Neuronal stem cell (in vitro differentiated cells): Measurements from ENCODE around the gene STXBP6.

Experiments used
- DNase-seq: peaks from one replicate; pipeline ENCODE4 v3.0.0-alpha.2; 2013; ENCODE audit warnings: low spot score
- H2AFZ ChIP-seq: one replicate; pipeline ENCODE4 v1.6.1; 2013; ENCODE audit warnings: mild to moderate bottlenecking, low read length, inconsistent platforms
- H2AK5ac ChIP-seq: 2 replicates; pipeline ENCODE4 v1.6.1; 2013; ENCODE audit warnings: low read depth, mild to moderate bottlenecking, inconsistent platforms, low read length, moderate library complexity, mixed read lengths
- H2BK120ac ChIP-seq: 2 replicates; pipeline ENCODE4 v1.6.1; 2013; ENCODE audit warnings: low read depth, mild to moderate bottlenecking, inconsistent platforms, low read length, moderate library complexity, mixed read lengths
- H2BK12ac ChIP-seq: one replicate; pipeline ENCODE4 v1.6.1; 2013; ENCODE audit warnings: low read length, inconsistent platforms
- H2BK15ac ChIP-seq: 2 replicates; pipeline ENCODE4 v1.6.1; 2013; ENCODE audit warnings: mild to moderate bottlenecking, low read length, inconsistent platforms, mixed read lengths
- H2BK5ac ChIP-seq: one replicate; pipeline ENCODE4 v1.6.1; 2013; ENCODE audit warnings: inconsistent platforms, mild to moderate bottlenecking, low read length, moderate library complexity
- H3K14ac ChIP-seq: one replicate; pipeline ENCODE4 v1.6.1; 2013; ENCODE audit warnings: low read length, inconsistent platforms
- H3K18ac ChIP-seq: 2 replicates; pipeline ENCODE4 v1.6.1; 2013; ENCODE audit warnings: low read length, inconsistent platforms
- H3K23ac ChIP-seq: 2 replicates; pipeline ENCODE4 v1.6.1; 2013; ENCODE audit warnings: low read depth, mild to moderate bottlenecking, mixed read lengths, low read length, inconsistent platforms; ENCODE audit not compliant: poor library complexity
- H3K27ac ChIP-seq: replicated peaks from 3 replicates; pipeline ENCODE4 v1.5.1; 2013; ENCODE audit warnings: low read length, inconsistent platforms
- H3K27me3 ChIP-seq, 3 experiments: 2 replicates each; pipeline ENCODE4 v1.6.1; 2013; ENCODE audit warnings: low read length in 3 of 3, mild to moderate bottlenecking in 2 of 3, inconsistent platforms in 1 of 3, low read depth in 1 of 3, mixed read lengths in 1 of 3, moderate library complexity in 1 of 3; ENCODE audit not compliant: control insufficient read depth in 3 of 3, insufficient read depth in 3 of 3
- H3K36me3 ChIP-seq, 2 donors: replicated peaks in 1 of 2; 2 replicates each; pipeline ENCODE4 v1.6.1; 2013; ENCODE audit warnings: low read length in 2 of 2; ENCODE audit not compliant: control insufficient read depth in 2 of 2, insufficient read depth in 2 of 2
- H3K4ac ChIP-seq: 2 replicates; pipeline ENCODE4 v1.6.1; 2013; ENCODE audit warnings: inconsistent platforms, mild to moderate bottlenecking, low read length, moderate library complexity
- H3K4me1 ChIP-seq, 2 donors: 1 replicate in 1 of 2; 2 replicates in 1 of 2; pipeline ENCODE4 v1.6.1; 2013; ENCODE audit warnings: low read length in 2 of 2, low read depth in 1 of 2; ENCODE audit not compliant: control insufficient read depth in 2 of 2, insufficient read depth in 1 of 2
- H3K4me2 ChIP-seq: one replicate; pipeline ENCODE4 v1.6.1; 2013; ENCODE audit warnings: mild to moderate bottlenecking, low read length, inconsistent platforms; ENCODE audit not compliant: insufficient read depth, poor library complexity, severe bottlenecking
- H3K4me3 ChIP-seq, 2 donors: 2 replicates each; pipeline ENCODE4 v1.5.1; 2013; ENCODE audit warnings: low read length in 2 of 2, mild to moderate bottlenecking in 2 of 2, inconsistent platforms in 1 of 2, moderate library complexity in 1 of 2
- H3K79me1 ChIP-seq: one replicate; pipeline ENCODE4 v1.6.1; 2013; ENCODE audit warnings: low read depth, mild to moderate bottlenecking, inconsistent platforms, low read length, moderate library complexity
- H3K9ac ChIP-seq: one replicate; pipeline ENCODE4 v1.6.1; 2013; ENCODE audit warnings: mild to moderate bottlenecking, low read depth, low read length, inconsistent platforms; ENCODE audit not compliant: poor library complexity
- H3K9me3 ChIP-seq, 2 donors: replicated peaks in 1 of 2; 2 replicates each; pipeline versions ENCODE3 to v1.6.1; 2013; ENCODE audit warnings: low read length in 2 of 2, mild to moderate bottlenecking in 2 of 2, inconsistent platforms in 1 of 2, low read depth in 1 of 2, mixed read lengths in 1 of 2, moderate library complexity in 1 of 2; ENCODE audit not compliant: control insufficient read depth in 2 of 2, insufficient read depth in 1 of 2
- H4K8ac ChIP-seq: one replicate; pipeline ENCODE4 v1.6.1; 2013; ENCODE audit warnings: low read depth, mild to moderate bottlenecking, inconsistent platforms, low read length, moderate library complexity
- H4K91ac ChIP-seq: one replicate; pipeline ENCODE4 v1.6.1; 2013; ENCODE audit warnings: low read length, low read depth, mild to moderate bottlenecking, inconsistent platforms; ENCODE audit not compliant: poor library complexity
- WGBS, 2 donors: extraction: QIAGEN DNeasy Blood & Tissue Kit; methylation state at CpG; one replicate each; pipeline ENCODE4 v1.1.7; 2013; ENCODE audit warnings: missing lambda C conversion rate in 2 of 2, mixed read lengths in 1 of 2; ENCODE audit not compliant: insufficient read length in 2 of 2, insufficient replicate concordance in 1 of 2; ENCODE audit errors: extremely low coverage in 2 of 2; 5-methylcytosine and 5-hydroxymethylcytosine counted together

Gene STXBP6

DNA sequence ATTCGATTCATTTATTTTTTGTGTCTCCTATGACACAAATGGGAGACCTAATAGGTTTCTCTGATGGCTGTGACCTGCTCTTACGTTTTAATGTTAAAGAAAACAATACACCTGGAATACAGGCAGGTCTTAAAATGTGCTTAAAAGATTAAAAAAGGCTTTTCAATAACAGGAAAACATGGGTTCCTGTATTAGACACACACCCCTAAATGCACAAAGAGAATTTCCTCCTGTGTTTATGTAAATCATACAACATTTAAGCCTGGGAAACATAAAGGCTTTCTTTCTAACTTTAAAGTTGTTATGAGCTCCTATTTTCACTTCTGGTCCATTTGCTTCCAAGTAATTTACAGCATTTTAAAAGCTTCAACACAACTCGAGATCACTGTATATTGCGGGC is 191.3 kb downstream of the STXBP6 start:
- Histone ChIP-seq H3K4me2 (no peak overlapping the region), H3K23ac (no peak overlapping the region), H3K9me3 (no peaks in the 10 kb centered on the region), H2AFZ (no peak overlapping the region), H4K91ac (no peak overlapping the region), H3K18ac (no peak overlapping the region), H3K36me3 (no peaks in the 10 kb centered on the region), H3K27ac (no peak overlapping the region), H4K8ac (no peak overlapping the region), H3K4me3 (no peak overlapping the region), H2BK12ac (no peak overlapping the region), H2BK5ac (no peak overlapping the region), H3K9ac (no peak overlapping the region), H3K79me1 (no peaks in the 10 kb centered on the region), H3K4me1 (peaks cover 0 to 6% of the 10 kb centered on the region in 2 donors), H3K27me3 (peaks cover 0 to 2% (median 0%) of the 10 kb centered on the region in 3 experiments), H2BK120ac (no peak overlapping the region), H3K14ac (no peak overlapping the region), H2AK5ac (no peak overlapping the region), H2BK15ac (no peak overlapping the region), H3K4ac (no peak overlapping the region)
- DNase-seq, result no peak
- whole genome bisulfite sequencing, 2 donors, result no CpG with 5 or more reads among the region's 4 CpGs

- Histone ChIP-seq H3K27ac (no peak overlapping the region), H3K9me3 (no peaks in the 10 kb centered on the region), H2BK120ac (no peak overlapping the region), H2BK5ac (no peak overlapping the region), H3K9ac (no peak overlapping the region), H3K4me1 (peaks cover 0 to 6% of the 10 kb centered on the region in 2 donors), H2BK15ac (no peak overlapping the region), H3K4me3 (no peak overlapping the region), H3K4me2 (no peak overlapping the region), H2BK12ac (no peak overlapping the region), H4K91ac (no peak overlapping the region), H2AFZ (no peak overlapping the region), H3K18ac (no peak overlapping the region), H3K36me3 (no peaks in the 10 kb centered on the region), H3K79me1 (no peaks in the 10 kb centered on the region), H3K4ac (no peak overlapping the region), H3K23ac (no peak overlapping the region), H3K14ac (no peak overlapping the region), H2AK5ac (no peak overlapping the region), H3K27me3 (peaks cover 0 to 2% (median 0%) of the 10 kb centered on the region in 3 experiments), H4K8ac (no peak overlapping the region)
- no CpG with 5 or more reads among the region's 4 CpGs for WGBS, 2 donors
- no peak for DNase-seq
These were observed 191.9 kb downstream of the STXBP6 start for GRCh38 chr14:24858052-24858451.

GRCh38 chr14:24857277-24857676 is 192.7 kb downstream of the STXBP6 start:
- Histone ChIP-seq H3K18ac (no peak overlapping the region), H2BK12ac (no peak overlapping the region), H3K36me3 (no peaks in the 10 kb centered on the region), H3K4ac (no peak overlapping the region), H3K9me3 (no peaks in the 10 kb centered on the region), H3K79me1 (no peaks in the 10 kb centered on the region), H3K27ac (no peak overlapping the region), H3K9ac (no peak overlapping the region), H3K14ac (no peak overlapping the region), H3K23ac (no peak overlapping the region), H2BK5ac (no peak overlapping the region), H2BK120ac (no peak overlapping the region), H4K91ac (no peak overlapping the region), H3K27me3 (peaks cover 0 to 2% (median 0%) of the 10 kb centered on the region in 3 experiments), H2AFZ (no peak overlapping the region), H4K8ac (no peak overlapping the region), H3K4me3 (no peak overlapping the region), H2AK5ac (no peak overlapping the region), H3K4me1 (peaks cover 2 to 7% of the 10 kb centered on the region in 2 donors), H3K4me2 (no peak overlapping the region), H2BK15ac (no peak overlapping the region)
- no CpG with 5 or more reads among the region's 1 CpG for WGBS, 2 donors
- no peak for DNase-seq

DNA sequence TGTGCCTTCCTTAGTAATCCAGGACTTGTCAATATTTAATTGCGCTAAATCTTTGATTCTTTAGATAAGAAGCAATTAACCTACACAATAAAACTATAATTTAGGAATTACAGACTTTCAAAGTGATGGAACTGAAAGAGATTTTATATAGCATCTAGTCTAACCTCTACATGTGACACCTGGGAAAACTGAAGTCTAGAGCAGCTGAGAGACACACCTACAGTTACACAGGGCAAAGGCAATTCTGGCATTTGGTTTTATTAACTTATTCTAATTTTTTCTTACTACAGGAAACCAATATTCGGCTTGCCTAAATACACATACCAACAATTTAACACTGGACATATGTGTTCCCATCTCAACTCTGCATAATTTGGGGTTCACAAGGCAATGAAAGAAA is 196.5 kb downstream of the STXBP6 start:
- WGBS, 2 donors, result no CpG with 5 or more reads among the region's 2 CpGs
- H2BK15ac ChIP-seq, result no peak overlapping the region
- H2AFZ ChIP-seq, result no peak overlapping the region
- H4K91ac ChIP-seq, result no peak overlapping the region
- no peak overlapping the region for H3K4me2 ChIP-seq
- H2AK5ac ChIP-seq, result no peak overlapping the region
- no peak overlapping the region for H3K9ac ChIP-seq
- H3K79me1 ChIP-seq, result no peaks in the 10 kb centered on the region
- H3K9me3 ChIP-seq, result no peaks in the 10 kb centered on the region
- no peak overlapping the region for H3K14ac ChIP-seq
- DNase-seq, result no peak
- H2BK12ac ChIP-seq, result no peak overlapping the region
- no peak overlapping the region for H2BK5ac ChIP-seq
- H3K4ac ChIP-seq, result no peak overlapping the region
- H3K27me3 ChIP-seq, result peaks cover 0 to 2% (median 0%) of the 10 kb centered on the region in 3 experiments
- no peak overlapping the region for H3K23ac ChIP-seq
- H3K18ac ChIP-seq, result no peak overlapping the region
- H2BK120ac ChIP-seq, result no peak overlapping the region
- no peaks in the 10 kb centered on the region for H3K36me3 ChIP-seq
- H4K8ac ChIP-seq, result no peak overlapping the region
- H3K4me3 ChIP-seq, result no peak overlapping the region
- H3K4me1 ChIP-seq, result peaks cover 4 to 13% of the 10 kb centered on the region in 2 donors
- H3K27ac ChIP-seq, result no peak overlapping the region
